H1 (cell line): Measurements from ENCODE around the gene TMEM59L. TPM values are rescaled to one million over a fixed set of nuclear protein-coding genes. Genes with fewer than 3 reads are reported as not detected.

ENCODE experiments used
- CTCF ChIA-PET: fragments of 300-600 bp; sonication (Branson Sonifier 250); formaldehyde crosslinking; loops from one replicate; lab custom pipeline; 2021; ENCODE audit not compliant: partially characterized antibody; lab: Charles Lee
- POLR2A ChIA-PET: fragments of 300-600 bp; sonication (Branson Sonifier 250); formaldehyde crosslinking; loops from one replicate; lab custom pipeline; 2021; ENCODE audit warnings: inconsistent platforms; ENCODE audit not compliant: partially characterized antibody; lab: Charles Lee
- DNase-seq, 2 experiments: peaks; one replicate each; pipeline versions ENCODE4 v3.0.0 to v3.0.0-alpha.2; 2010 to 2022; ENCODE audit warnings: low spot score in 2 of 2, low read depth in 1 of 2, mixed read lengths in 1 of 2
- FAIRE-seq: peaks from 2 replicates; lab custom pipeline; 2011; peaks lifted over from hg19 to GRCh38; lab: Jason Lieb, UNC
- H2AFZ ChIP-seq: 2 replicates; pipeline ENCODE4 v1.8.1; 2012; ENCODE audit warnings: low read length, inconsistent platforms
- H2AK5ac ChIP-seq: 2 replicates; pipeline ENCODE4 v1.6.1; 2013; ENCODE audit warnings: low read depth, low read length
- H2BK120ac ChIP-seq: replicated peaks from 2 replicates; pipeline ENCODE3; 2013; ENCODE audit warnings: low read depth, low read length, inconsistent platforms
- H2BK12ac ChIP-seq: 2 replicates; pipeline ENCODE4 v1.6.1; 2013; ENCODE audit warnings: low read depth, low read length
- H2BK15ac ChIP-seq: 2 replicates; pipeline ENCODE4 v1.6.1; 2013; ENCODE audit warnings: low read length
- H2BK20ac ChIP-seq: 2 replicates; pipeline ENCODE4 v1.6.1; 2013; ENCODE audit warnings: low read length
- H2BK5ac ChIP-seq: 2 replicates; pipeline ENCODE4 v1.6.1; 2013; ENCODE audit warnings: low read depth, low read length
- H3K14ac ChIP-seq: 2 replicates; pipeline ENCODE4 v1.6.1; 2013; ENCODE audit warnings: inconsistent platforms; ENCODE audit not compliant: insufficient read length
- H3K18ac ChIP-seq: 2 replicates; pipeline ENCODE4 v1.6.1; 2013; ENCODE audit warnings: low read length; ENCODE audit errors: extremely low read depth
- H3K23ac ChIP-seq: 2 replicates; pipeline ENCODE4 v1.6.1; 2013; ENCODE audit warnings: inconsistent platforms; ENCODE audit not compliant: insufficient read length
- H3K23me2 ChIP-seq: 2 replicates; pipeline ENCODE4 v1.6.1; 2013; ENCODE audit warnings: low read depth, low read length
- H3K27ac ChIP-seq: 2 replicates; pipeline ENCODE4 v1.6.1; 2011; ENCODE audit warnings: low read depth, low read length, inconsistent platforms
- H3K27me3 ChIP-seq, 4 experiments: replicated peaks in 1 of 4; 1 replicate in 1 of 4; 2 replicates in 3 of 4; pipeline versions ENCODE4 v1.6.1 to v1.8.1; 2011 to 2013; ENCODE audit warnings: low read length in 3 of 4, mild to moderate bottlenecking in 3 of 4, inconsistent platforms in 2 of 4, mixed read lengths in 2 of 4, moderate library complexity in 1 of 4; ENCODE audit not compliant: control insufficient read depth in 3 of 4, insufficient read depth in 3 of 4; ENCODE audit errors: extremely low read depth in 1 of 4
- H3K36me3 ChIP-seq, 4 experiments: 2 replicates each; pipeline versions ENCODE4 v1.6.1 to v1.8.1; 2011 to 2013; ENCODE audit warnings: mild to moderate bottlenecking in 4 of 4, low read length in 3 of 4, moderate library complexity in 2 of 4, control low read depth in 1 of 4, inconsistent platforms in 1 of 4; ENCODE audit not compliant: insufficient read depth in 4 of 4, control insufficient read depth in 2 of 4
- H3K4ac ChIP-seq: replicated peaks from 2 replicates; pipeline ENCODE3; 2013; ENCODE audit warnings: low read length, low read depth, mixed read lengths, inconsistent platforms; ENCODE audit not compliant: insufficient read length
- H3K4me1 ChIP-seq, 4 experiments: replicated peaks in 1 of 4; 1 replicate in 1 of 4; 2 replicates in 3 of 4; pipeline versions ENCODE4 v1.6.1 to v1.8.1; 2011 to 2013; ENCODE audit warnings: low read length in 3 of 4, inconsistent platforms in 2 of 4, mixed read lengths in 1 of 4; ENCODE audit not compliant: insufficient read depth in 4 of 4, control insufficient read depth in 3 of 4
- H3K4me2 ChIP-seq, 2 experiments: 2 replicates each; pipeline versions ENCODE4 v1.6.1 to v1.8.1; 2011 to 2013; ENCODE audit warnings: low read depth in 2 of 2, low read length in 2 of 2, control low read depth in 1 of 2, inconsistent platforms in 1 of 2, mild to moderate bottlenecking in 1 of 2; ENCODE audit not compliant: insufficient read depth in 1 of 2
- H3K4me3 ChIP-seq, 4 experiments: fragments of 200-600, 300-600 bp in 1 of 4; sonication (generic), shearing (Covaris generic), sonication (Bioruptor Twin) in 1 of 4; 2 replicates each; pipeline versions ENCODE4 v1.5.1 to v1.8.1; 2011 to 2016; ENCODE audit warnings: low read length in 4 of 4, low read depth in 3 of 4, control low read depth in 2 of 4, inconsistent platforms in 2 of 4, mild to moderate bottlenecking in 2 of 4, mixed read lengths in 1 of 4, moderate library complexity in 1 of 4; ENCODE audit not compliant: insufficient read depth in 2 of 4; ENCODE audit errors: extremely low read depth in 1 of 4
- H3K56ac ChIP-seq: replicated peaks from 2 replicates; pipeline ENCODE3; 2013; ENCODE audit warnings: low read depth, mild to moderate bottlenecking, mixed read lengths, low read length, inconsistent platforms; ENCODE audit not compliant: insufficient read length
- H3K79me1 ChIP-seq: 2 replicates; pipeline ENCODE4 v1.6.1; 2013; ENCODE audit warnings: low read depth, low read length, control low read depth
- H3K79me2 ChIP-seq, 2 experiments: 2 replicates each; pipeline versions ENCODE4 v1.6.1 to v1.8.1; 2012 to 2013; ENCODE audit warnings: low read length in 2 of 2, mild to moderate bottlenecking in 2 of 2, inconsistent platforms in 1 of 2; ENCODE audit not compliant: insufficient read depth in 2 of 2, control insufficient read depth in 1 of 2
- H3K9ac ChIP-seq, 4 experiments: replicated peaks in 1 of 4; 1 replicate in 1 of 4; 2 replicates in 3 of 4; pipeline versions ENCODE4 v1.6.1 to v1.8.1; 2011 to 2013; ENCODE audit warnings: low read depth in 3 of 4, low read length in 3 of 4, control low read depth in 2 of 4, mild to moderate bottlenecking in 2 of 4, moderate library complexity in 2 of 4, inconsistent platforms in 1 of 4; ENCODE audit errors: extremely low read depth in 1 of 4
- H3K9me3 ChIP-seq, 2 experiments: 2 replicates each; pipeline versions ENCODE4 v1.6.1 to v1.8.1; 2012 to 2013; ENCODE audit warnings: mild to moderate bottlenecking in 2 of 2, moderate library complexity in 2 of 2, control low read depth in 1 of 2, inconsistent platforms in 1 of 2, low read depth in 1 of 2, low read length in 1 of 2, mixed read lengths in 1 of 2; ENCODE audit not compliant: insufficient read depth in 2 of 2
- H4K20me1 ChIP-seq, 2 experiments: replicated peaks in 1 of 2; 2 replicates each; pipeline versions ENCODE3 to v1.8.1; 2011 to 2013; ENCODE audit warnings: inconsistent platforms in 2 of 2, low read length in 2 of 2, mild to moderate bottlenecking in 1 of 2; ENCODE audit not compliant: insufficient read depth in 2 of 2, control insufficient read depth in 1 of 2
- H4K5ac ChIP-seq: 2 replicates; pipeline ENCODE4 v1.6.1; 2013; ENCODE audit warnings: low read length, low read depth, mixed read lengths, inconsistent platforms; ENCODE audit not compliant: insufficient read length
- H4K8ac ChIP-seq: 2 replicates; pipeline ENCODE4 v1.8.0; 2013; ENCODE audit warnings: mild to moderate bottlenecking, moderate library complexity, low read length, inconsistent platforms; ENCODE audit not compliant: insufficient read depth; ENCODE audit errors: extremely low read depth
- H4K91ac ChIP-seq: replicated peaks from 2 replicates; pipeline ENCODE3; 2013; ENCODE audit warnings: low read length, mixed read lengths, inconsistent platforms; ENCODE audit not compliant: insufficient read length
- ATF2 ChIP-seq: IDR thresholded peaks from 2 replicates; pipeline ENCODE4 v1.6.1; 2012; ENCODE audit warnings: low read length, inconsistent platforms
- EGR1 ChIP-seq: IDR thresholded peaks from 2 replicates; pipeline ENCODE4 v1.6.1; 2011; ENCODE audit warnings: low read depth, low read length, borderline replicate concordance
- GABPA ChIP-seq: IDR thresholded peaks from 2 replicates; pipeline ENCODE4 v1.6.1; 2011; ENCODE audit warnings: mild to moderate bottlenecking, low read length, moderate library complexity, borderline replicate concordance; ENCODE audit not compliant: insufficient read depth
- KDM1A ChIP-seq: fragments of 200-600, 300-600 bp; sonication (generic); IDR thresholded peaks from 2 replicates; pipeline ENCODE4 v1.7.1; 2016; ENCODE audit warnings: mild to moderate bottlenecking, low read length, borderline replicate concordance
- POU5F1 ChIP-seq: IDR thresholded peaks from 2 replicates; pipeline ENCODE4 v1.6.1; 2011; ENCODE audit warnings: low read depth, mild to moderate bottlenecking, low read length, moderate library complexity
- SP2 ChIP-seq: IDR thresholded peaks from 2 replicates; pipeline ENCODE4 v1.6.1; 2012; ENCODE audit warnings: mild to moderate bottlenecking, low read length, inconsistent platforms
- YY1 ChIP-seq: IDR thresholded peaks from 2 replicates; pipeline ENCODE4 v1.6.1; 2011; ENCODE audit warnings: low read depth, mild to moderate bottlenecking, low read length
- WGBS, 2 experiments: shearing (Covaris generic) in 1 of 2; methylation state at CpG; one replicate each; pipeline versions ENCODE4 v1.1.6 to v1.1.7; 2013 to 2015; ENCODE audit warnings: low lambda C conversion rate in 2 of 2, mixed read lengths in 2 of 2, inconsistent platforms in 1 of 2, low coverage in 1 of 2, missing lambda C conversion rate in 1 of 2; ENCODE audit not compliant: insufficient replicate concordance in 2 of 2, insufficient coverage in 1 of 2, insufficient read length in 1 of 2; ENCODE audit errors: extremely low coverage in 1 of 2, missing lambda C conversion rate in 1 of 2; 5-methylcytosine and 5-hydroxymethylcytosine counted together
- polyA plus RNA-seq, 7 experiments: library from polyadenylated mRNA; depleted of rRNA in 3 of 7; stranded (reverse) in 5 of 7; unstranded in 2 of 7; fragments of >200 nt in 5 of 7; fragments of 200-250 nt in 2 of 7; gene quantifications; 1 replicate in 5 of 7; 2 replicates in 1 of 7; 4 replicates in 1 of 7; pipeline versions ENCODE4 v1.2.1 to v1.2.3, GENCODE V29; 2011 to 2013; ENCODE audit warnings: missing spikeins in 2 of 7, mixed read lengths in 2 of 7
- total RNA-seq: library from RNA; stranded (reverse); fragmentation: NEBNext Ultra II Directional; extraction: Animal tissue kit (Norgen Biotek cat#: 25700); gene quantifications from 2 replicates; pipeline ENCODE4 v1.2.1, GENCODE V29; 2021
- TF ChIP-seq, protein P1 (sequence below): IDR thresholded peaks from 2 replicates; pipeline ENCODE4 v1.6.1; 2012; ENCODE audit warnings: inconsistent platforms

Gene TMEM59L
- total and polyA plus RNA-seq, 2 of the 8 experiments (the other 6 are each of a cell fraction or from before 2014, with no cell fraction given), result 4.0 to 12.2 TPM

- Histone ChIP-seq H2AK5ac (no peak overlapping the region), H3K27me3 (peaks cover 68 to 86% (median 83%) of the 10 kb centered on the region in 4 experiments), H3K9ac (no peak overlapping the region), H3K4ac (no peak overlapping the region), H4K91ac (peak overlapping the region; percentile 25), H2BK20ac (no peak overlapping the region), H4K20me1 (peaks cover 0 to 15% of the 10 kb centered on the region in 2 experiments), H3K4me1 (peaks cover 28 to 52% (median 35%) of the 10 kb centered on the region in 4 experiments), H4K8ac (peak overlapping the region; percentile 45), H3K79me1 (no peaks in the 10 kb centered on the region), H2BK5ac (peak overlapping the region; percentile 27; the same call in 1 of the 2 replicates), H3K18ac (peak overlapping the region; percentile 90), H3K9me3 (no peaks in the 10 kb centered on the region), H3K27ac (no peak overlapping the region), H3K4me2 (peak overlapping the region; percentile 95 to 96), H3K23me2 (peaks cover 23% of the 10 kb centered on the region), H3K23ac (no peak overlapping the region), H2BK120ac (no peak overlapping the region), H3K56ac (no peak overlapping the region), H4K5ac (peak overlapping the region; percentile 19), H2BK12ac (peak overlapping the region; percentile 97; the same call in 1 of the 2 replicates), H3K79me2 (no peaks in the 10 kb centered on the region), H3K36me3 (peaks cover 0 to 8% (median 0%) of the 10 kb centered on the region in 4 experiments; a peak in 1 of 8 replicates), H2BK15ac (peak overlapping the region; percentile 81; the same call in 1 of the 2 replicates), H2AFZ (no peak overlapping the region), H3K4me3 (peak overlapping the region; percentile 39 to 75 (median 49)), H3K14ac (no peak overlapping the region)
- POLR2A ChIA-PET, result interaction anchor here (0.6 to 2.9 kb wide), 4 partner anchors 10 to 34 kb away, joined by 3 to 21 read pairs (median 4); no protein-coding TSS in a partner anchor
- DNase-seq (peak in 1 of 2 experiments; percentile 81), FAIRE-seq (no peak)
- CTCF ChIA-PET, result interaction anchor here (0.9 to 1.6 kb wide), 3 partner anchors 10 to 62 kb away, joined by 5 read pairs; no protein-coding TSS in a partner anchor
- whole genome bisulfite sequencing, 2 experiments, result 2% methylated on average over 26 of the region's 62 CpGs; no CpG with 5 or more reads in 1 of the 2 experiments
- peak; percentile 93; the same call in 1 of the 2 replicates for TF ChIP-seq EGR1
- TF ChIP-seq, protein P1, sequence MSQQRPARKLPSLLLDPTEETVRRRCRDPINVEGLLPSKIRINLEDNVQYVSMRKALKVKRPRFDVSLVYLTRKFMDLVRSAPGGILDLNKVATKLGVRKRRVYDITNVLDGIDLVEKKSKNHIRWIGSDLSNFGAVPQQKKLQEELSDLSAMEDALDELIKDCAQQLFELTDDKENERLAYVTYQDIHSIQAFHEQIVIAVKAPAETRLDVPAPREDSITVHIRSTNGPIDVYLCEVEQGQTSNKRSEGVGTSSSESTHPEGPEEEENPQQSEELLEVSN, result no peak
- TF ChIP-seq SP2, result no peak
- no peak for TF ChIP-seq KDM1A
- no peak for TF ChIP-seq YY1
- TF ChIP-seq ATF2, result no peak
- no peak for TF ChIP-seq POU5F1
- no peak for TF ChIP-seq GABPA
Observed at GRCh38 chr19:18611327-18612050, 1.2 kb upstream of the TMEM59L start.
